Panc1 (cell line): Measurements from ENCODE around the gene SULT1E1.

Experiments used
- CTCF ChIP-seq: fragments of 450-650 bp; IDR thresholded peaks from 2 replicates; pipeline ENCODE4 v1.5.1; 2017; ENCODE audit warnings: mild to moderate bottlenecking
- TCF7L2 ChIP-seq: IDR thresholded peaks from 2 replicates; pipeline ENCODE4 v1.6.1; 2011; ENCODE audit warnings: mild to moderate bottlenecking, low read depth, low read length, inconsistent platforms

- TF ChIP-seq TCF7L2 (no peak), CTCF (no peak)
Observed at GRCh38 chr4:69831646-69832325, 28.2 kb downstream of the SULT1E1 start.
